Measurements from ENCODE around the gene PDE8B.

The PDE8B gene

GRCh38 chr5:77329664-77330430, 119.4 kb downstream of the PDE8B start:
- in situ Hi-C loops (cut with MboI; ENCODE audit: low sequenced_read_pairs, unreplicated experiment), result no loop called here
- TF ChIP-seq, protein P1, sequence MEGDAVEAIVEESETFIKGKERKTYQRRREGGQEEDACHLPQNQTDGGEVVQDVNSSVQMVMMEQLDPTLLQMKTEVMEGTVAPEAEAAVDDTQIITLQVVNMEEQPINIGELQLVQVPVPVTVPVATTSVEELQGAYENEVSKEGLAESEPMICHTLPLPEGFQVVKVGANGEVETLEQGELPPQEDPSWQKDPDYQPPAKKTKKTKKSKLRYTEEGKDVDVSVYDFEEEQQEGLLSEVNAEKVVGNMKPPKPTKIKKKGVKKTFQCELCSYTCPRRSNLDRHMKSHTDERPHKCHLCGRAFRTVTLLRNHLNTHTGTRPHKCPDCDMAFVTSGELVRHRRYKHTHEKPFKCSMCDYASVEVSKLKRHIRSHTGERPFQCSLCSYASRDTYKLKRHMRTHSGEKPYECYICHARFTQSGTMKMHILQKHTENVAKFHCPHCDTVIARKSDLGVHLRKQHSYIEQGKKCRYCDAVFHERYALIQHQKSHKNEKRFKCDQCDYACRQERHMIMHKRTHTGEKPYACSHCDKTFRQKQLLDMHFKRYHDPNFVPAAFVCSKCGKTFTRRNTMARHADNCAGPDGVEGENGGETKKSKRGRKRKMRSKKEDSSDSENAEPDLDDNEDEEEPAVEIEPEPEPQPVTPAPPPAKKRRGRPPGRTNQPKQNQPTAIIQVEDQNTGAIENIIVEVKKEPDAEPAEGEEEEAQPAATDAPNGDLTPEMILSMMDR (IDR thresholded peaks at IDR 0.05; ENCODE audit: borderline replicate concordance, control extremely low read depth, extremely low read depth, insufficient read depth, missing control alignments), result no peak
- DNase-seq (ENCODE audit: low spot score), result no peak

DNA sequence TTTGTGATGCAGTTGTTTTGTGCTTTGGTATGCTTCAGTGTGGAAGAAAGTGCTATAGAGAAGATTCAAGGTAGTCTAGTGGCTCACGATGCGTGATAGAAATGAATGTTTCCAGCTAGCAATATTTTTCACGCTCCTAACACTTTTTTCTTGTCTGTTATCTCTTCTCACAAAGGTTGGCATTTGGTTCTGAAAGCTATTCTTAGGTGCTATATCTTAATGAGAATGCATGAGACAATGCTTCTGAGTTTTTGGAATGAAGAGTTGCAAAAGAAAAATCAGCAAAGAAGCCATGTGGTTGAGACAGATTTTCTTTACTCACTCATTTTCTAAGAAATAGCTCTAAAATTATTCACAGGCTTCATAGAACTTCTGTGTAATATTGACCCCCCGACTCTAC, 122.6 kb downstream of the PDE8B start:
- no peak for DNase-seq (ENCODE audit: low spot score)
- TF ChIP-seq, protein P1 (IDR thresholded peaks at IDR 0.05; ENCODE audit: borderline replicate concordance, control extremely low read depth, extremely low read depth, insufficient read depth, missing control alignments), result no peak
- in situ Hi-C loops (cut with MboI; ENCODE audit: low sequenced_read_pairs, unreplicated experiment), result no loop called here

DNA sequence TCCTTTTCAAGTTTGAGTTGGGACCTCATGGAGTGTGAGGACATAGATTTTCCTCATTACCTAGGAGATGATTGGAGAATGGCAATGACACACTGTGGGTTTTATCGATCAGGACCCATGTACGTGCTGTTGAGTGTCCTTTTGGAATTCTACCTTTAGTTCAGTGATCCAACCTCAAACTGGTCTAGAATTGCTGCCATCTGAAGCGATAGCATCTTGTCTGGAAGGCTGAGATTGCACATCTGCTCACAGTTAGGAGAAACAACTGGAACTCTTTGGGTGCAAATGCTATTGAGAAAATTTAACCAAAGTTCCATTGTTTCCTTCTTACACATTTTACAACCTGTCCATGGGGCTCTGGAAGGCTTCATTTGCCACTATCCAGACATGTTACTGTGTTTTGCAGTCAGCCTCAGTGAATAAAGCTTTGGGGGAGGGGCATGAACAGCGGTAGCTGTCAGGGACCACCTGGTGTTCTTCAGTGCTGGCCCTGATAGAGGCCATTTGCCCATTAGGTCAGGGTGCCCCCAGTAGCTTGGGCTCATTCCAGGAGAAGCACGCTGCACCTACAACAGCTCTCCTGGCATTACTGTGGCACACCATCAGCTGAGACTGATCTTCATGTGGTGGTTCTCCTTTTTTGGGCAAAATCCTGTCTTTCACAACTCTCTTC, 123.1 kb downstream of the PDE8B start:
- TF ChIP-seq, protein P1 (IDR thresholded peaks at IDR 0.05; ENCODE audit: borderline replicate concordance, control extremely low read depth, extremely low read depth, insufficient read depth, missing control alignments), result no peak
- DNase-seq (ENCODE audit: low spot score), result no peak
- in situ Hi-C loops (cut with MboI; ENCODE audit: low sequenced_read_pairs, unreplicated experiment), result no loop called here

DNA sequence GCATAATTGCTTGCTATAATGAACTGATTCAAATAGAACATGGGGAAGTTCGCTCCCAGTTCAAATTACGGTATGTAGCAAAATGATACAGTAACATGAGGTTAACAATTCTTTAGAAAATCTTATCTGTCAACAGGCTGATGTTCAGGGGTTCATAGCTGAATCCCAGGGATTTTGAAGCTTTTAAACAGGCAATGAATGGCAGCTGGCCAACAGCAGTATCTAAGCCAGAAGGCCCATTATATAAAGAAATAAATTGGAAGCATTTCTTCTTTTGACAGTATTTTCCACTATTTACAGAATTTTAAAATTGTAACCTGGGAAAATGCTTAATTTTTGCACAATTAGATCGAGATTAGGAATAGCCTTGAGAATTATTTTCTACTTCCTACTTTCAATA, 126.8 kb downstream of the PDE8B start:
- TF ChIP-seq, protein P1 (IDR thresholded peaks at IDR 0.05; ENCODE audit: borderline replicate concordance, control extremely low read depth, extremely low read depth, insufficient read depth, missing control alignments), result no peak
- no peak for DNase-seq (ENCODE audit: low spot score)
- in situ Hi-C loops (cut with MboI; ENCODE audit: low sequenced_read_pairs, unreplicated experiment), result no loop called here

GRCh38 chr5:77337686-77338085, 127.2 kb downstream of the PDE8B start:
- in situ Hi-C loops (cut with MboI; ENCODE audit: low sequenced_read_pairs, unreplicated experiment), result no loop called here
- TF ChIP-seq, protein P1 (IDR thresholded peaks at IDR 0.05; ENCODE audit: borderline replicate concordance, control extremely low read depth, extremely low read depth, insufficient read depth, missing control alignments), result no peak
- DNase-seq (ENCODE audit: low spot score), result no peak

DNA sequence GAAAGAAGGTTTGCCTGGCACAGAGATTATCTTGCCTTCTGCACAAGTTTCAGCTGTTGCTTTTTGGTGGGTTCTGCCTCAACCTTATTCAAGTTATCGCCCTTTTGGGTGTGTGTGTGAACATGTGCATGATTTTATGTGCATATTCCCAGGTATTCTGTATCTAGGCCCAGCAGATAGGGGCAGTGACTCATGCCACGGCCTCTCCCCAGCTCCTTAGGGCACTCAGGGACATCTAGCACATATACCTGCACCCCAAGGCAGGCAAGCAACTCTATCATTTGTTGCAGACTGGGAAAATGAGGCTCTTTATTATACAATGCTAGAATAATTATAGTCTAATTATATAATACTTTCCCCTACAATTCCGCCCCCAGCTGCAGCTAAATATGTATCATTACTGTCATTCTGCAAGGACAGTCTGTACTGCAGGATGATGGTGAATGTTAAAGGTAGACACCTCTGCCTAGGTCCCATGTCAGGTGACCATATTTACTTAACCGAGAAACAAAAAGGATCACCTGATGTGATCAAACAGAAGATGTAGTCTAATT, 128.9 kb downstream of the PDE8B start:
- in situ Hi-C loops (cut with MboI; ENCODE audit: low sequenced_read_pairs, unreplicated experiment), result no loop called here
- DNase-seq (ENCODE audit: low spot score), result no peak
- TF ChIP-seq, protein P1 (IDR thresholded peaks at IDR 0.05; ENCODE audit: borderline replicate concordance, control extremely low read depth, extremely low read depth, insufficient read depth, missing control alignments), result no peak
